ENCODE data around the gene TRAK1. TPM values are rescaled to one million over a fixed set of nuclear protein-coding genes. Genes with fewer than 3 reads are reported as not detected.

The TRAK1 gene
- total RNA-seq, 1 experiment from 2014 or later: 46.8 TPM

- H3K79me2 ChIP-seq (ENCODE audit: low read depth): 0 out of 2 replicates have a peak, but pooled peaks cover 7% of the 10 kb centered on the region
- no peaks in the 10 kb centered on the region for H3K9me3 ChIP-seq (ENCODE audit: insufficient read depth, low read depth)
- no peak overlapping the region for H3K27ac ChIP-seq
- intact Hi-C loops (cut with micrococcal nuclease; ENCODE audit: unreplicated experiment): loop anchor here (2.0 kb wide), 2 partner anchors 15 to 47 kb away; no protein-coding TSS in a partner anchor
- H3K27me3 ChIP-seq (ENCODE audit: insufficient read depth, low read depth): no peaks in the 10 kb centered on the region
- peaks cover 37% of the 10 kb centered on the region for H3K4me1 ChIP-seq (replicated peaks; ENCODE audit: insufficient read depth)
- H3K4me2 ChIP-seq: no peak overlapping the region
- H3K36me3 ChIP-seq (ENCODE audit: low read depth): no peaks in the 10 kb centered on the region
- no peak overlapping the region for H3K4me3 ChIP-seq
- no peak for DNase-seq
- H3F3A ChIP-seq (ENCODE audit: insufficient read depth, low read depth): peaks cover 25% of the 10 kb centered on the region
- no TSS peak for BruUV-seq (replicated peaks)
- no peak overlapping the region for H2AFZ ChIP-seq
- CTCF ChIA-PET: interaction anchor here (0.6 to 1.1 kb wide), 3 partner anchors 17 to 57 kb away, joined by 3 to 5 read pairs (median 4); no protein-coding TSS in a partner anchor
- POLR2A ChIA-PET (ENCODE audit: unreplicated experiment): no interaction called here
- H4K20me1 ChIP-seq (ENCODE audit: insufficient read depth): no peaks in the 10 kb centered on the region
- H3K9me2 ChIP-seq (ENCODE audit: insufficient read depth): no peaks in the 10 kb centered on the region
- no peak for TF ChIP-seq EZH2 (IDR thresholded peaks at IDR 0.05; ENCODE audit: low read depth)
- TF ChIP-seq, protein P1, sequence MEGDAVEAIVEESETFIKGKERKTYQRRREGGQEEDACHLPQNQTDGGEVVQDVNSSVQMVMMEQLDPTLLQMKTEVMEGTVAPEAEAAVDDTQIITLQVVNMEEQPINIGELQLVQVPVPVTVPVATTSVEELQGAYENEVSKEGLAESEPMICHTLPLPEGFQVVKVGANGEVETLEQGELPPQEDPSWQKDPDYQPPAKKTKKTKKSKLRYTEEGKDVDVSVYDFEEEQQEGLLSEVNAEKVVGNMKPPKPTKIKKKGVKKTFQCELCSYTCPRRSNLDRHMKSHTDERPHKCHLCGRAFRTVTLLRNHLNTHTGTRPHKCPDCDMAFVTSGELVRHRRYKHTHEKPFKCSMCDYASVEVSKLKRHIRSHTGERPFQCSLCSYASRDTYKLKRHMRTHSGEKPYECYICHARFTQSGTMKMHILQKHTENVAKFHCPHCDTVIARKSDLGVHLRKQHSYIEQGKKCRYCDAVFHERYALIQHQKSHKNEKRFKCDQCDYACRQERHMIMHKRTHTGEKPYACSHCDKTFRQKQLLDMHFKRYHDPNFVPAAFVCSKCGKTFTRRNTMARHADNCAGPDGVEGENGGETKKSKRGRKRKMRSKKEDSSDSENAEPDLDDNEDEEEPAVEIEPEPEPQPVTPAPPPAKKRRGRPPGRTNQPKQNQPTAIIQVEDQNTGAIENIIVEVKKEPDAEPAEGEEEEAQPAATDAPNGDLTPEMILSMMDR (conservative IDR thresholded peaks at IDR 0.05): no peak
These were observed 42.5 kb downstream of the TRAK1 start for GRCh38 chr3:42133500-42134298.

GRCh38 chr3:42134867-42135464 lies 43.8 kb downstream of the TRAK1 start:
- intact Hi-C loops (cut with micrococcal nuclease; ENCODE audit: unreplicated experiment): loop anchor here (1.0 to 5.0 kb wide), 4 partner anchors 15 to 57 kb away; no protein-coding TSS in a partner anchor
- Histone ChIP-seq H3K9me3 (ENCODE audit: insufficient read depth, low read depth) (no peaks in the 10 kb centered on the region), H3K36me3 (ENCODE audit: low read depth) (no peaks in the 10 kb centered on the region), H4K20me1 (ENCODE audit: insufficient read depth) (no peaks in the 10 kb centered on the region), H2AFZ (no peak overlapping the region), H3K27ac (peak overlapping the region; percentile 17; the same call in 1 of the 2 replicates), H3K4me1 (replicated peaks; ENCODE audit: insufficient read depth) (peaks cover 26% of the 10 kb centered on the region), H3K79me2 (ENCODE audit: low read depth) (0 out of 2 replicates have a peak, but pooled peaks cover 7% of the 10 kb centered on the region), H3F3A (ENCODE audit: insufficient read depth, low read depth) (peaks cover 15% of the 10 kb centered on the region), H3K4me2 (peak overlapping the region; percentile 42), H3K9me2 (ENCODE audit: insufficient read depth) (no peaks in the 10 kb centered on the region), H3K4me3 (no peak overlapping the region), H3K27me3 (ENCODE audit: insufficient read depth, low read depth) (no peaks in the 10 kb centered on the region)
- no TSS peak for BruUV-seq (replicated peaks)
- CTCF ChIA-PET: interaction anchor here (1.0 to 1.1 kb wide), 2 partner anchors 18 to 56 kb away, joined by 3 to 4 read pairs; no protein-coding TSS in a partner anchor
- TF ChIP-seq, protein P1 (conservative IDR thresholded peaks at IDR 0.05): no peak
- TF ChIP-seq EZH2 (IDR thresholded peaks at IDR 0.05; ENCODE audit: low read depth): no peak
- POLR2A ChIA-PET (ENCODE audit: unreplicated experiment): interaction anchor here (0.6 kb wide), 1 partner anchor 57 kb away, joined by 4 read pairs; no protein-coding TSS in a partner anchor
- peak; percentile 58 to 72 for DNase-seq

- BruUV-seq (replicated peaks): no TSS peak
- CTCF ChIA-PET: no interaction called here
- Histone ChIP-seq H4K20me1 (ENCODE audit: insufficient read depth) (no peaks in the 10 kb centered on the region), H3K27ac (no peak overlapping the region), H3K9me3 (ENCODE audit: insufficient read depth, low read depth) (no peaks in the 10 kb centered on the region), H3K4me1 (replicated peaks; ENCODE audit: insufficient read depth) (peaks cover 7% of the 10 kb centered on the region), H3F3A (ENCODE audit: insufficient read depth, low read depth) (no peaks in the 10 kb centered on the region), H3K9me2 (ENCODE audit: insufficient read depth) (no peaks in the 10 kb centered on the region), H3K4me2 (no peak overlapping the region), H3K4me3 (no peak overlapping the region), H3K36me3 (ENCODE audit: low read depth) (no peaks in the 10 kb centered on the region), H3K79me2 (ENCODE audit: low read depth) (no peaks in the 10 kb centered on the region), H3K27me3 (ENCODE audit: insufficient read depth, low read depth) (no peaks in the 10 kb centered on the region), H2AFZ (no peak overlapping the region)
- DNase-seq: no peak
- intact Hi-C loops (cut with micrococcal nuclease; ENCODE audit: unreplicated experiment): loop anchor here (5.0 kb wide), 1 partner anchor 52 kb away; no protein-coding TSS in a partner anchor
- TF ChIP-seq, protein P1 (conservative IDR thresholded peaks at IDR 0.05): no peak
- POLR2A ChIA-PET (ENCODE audit: unreplicated experiment): no interaction called here
These were observed 48.7 kb downstream of the TRAK1 start for GRCh38 chr3:42139621-42140453.
